Trophoblast cell (in vitro differentiated cells and primary cell): ENCODE data around the gene TM9SF1.

Experiments
- DNase-seq, 2 donors: peaks; one replicate each; pipeline ENCODE4 v3.0.0-alpha.2; 2016
- H2AFZ ChIP-seq: 2 replicates; pipeline ENCODE4 v1.6.1; 2013; ENCODE audit warnings: low read length, moderate library complexity, mild to moderate bottlenecking; ENCODE audit not compliant: insufficient read depth, poor library complexity
- H2AK5ac ChIP-seq: 2 replicates; pipeline ENCODE4 v1.6.1; 2013; ENCODE audit warnings: mild to moderate bottlenecking, low read length
- H2BK120ac ChIP-seq: 2 replicates; pipeline ENCODE4 v1.6.1; 2013; ENCODE audit warnings: low read length, mild to moderate bottlenecking, moderate library complexity; ENCODE audit not compliant: insufficient read depth, poor library complexity
- H2BK12ac ChIP-seq: 2 replicates; pipeline ENCODE4 v1.6.1; 2013; ENCODE audit warnings: mild to moderate bottlenecking, low read length, moderate library complexity
- H2BK5ac ChIP-seq: 2 replicates; pipeline ENCODE4 v1.6.1; 2013; ENCODE audit warnings: low read length, low read depth, moderate library complexity, mild to moderate bottlenecking; ENCODE audit not compliant: poor library complexity
- H3K14ac ChIP-seq: 2 replicates; pipeline ENCODE4 v1.6.1; 2013; ENCODE audit warnings: mild to moderate bottlenecking, low read length
- H3K18ac ChIP-seq: 2 replicates; pipeline ENCODE4 v1.6.1; 2013; ENCODE audit warnings: mild to moderate bottlenecking, low read length
- H3K23ac ChIP-seq: 2 replicates; pipeline ENCODE4 v1.6.1; 2013; ENCODE audit warnings: low read length
- H3K27ac ChIP-seq: 2 replicates; pipeline ENCODE4 v1.5.1; 2013; ENCODE audit warnings: low read depth, mild to moderate bottlenecking, inconsistent platforms, low read length, moderate library complexity
- H3K27me3 ChIP-seq: 2 replicates; pipeline ENCODE4 v1.6.1; 2013; ENCODE audit warnings: inconsistent platforms, mild to moderate bottlenecking, low read length, moderate library complexity; ENCODE audit not compliant: insufficient read depth
- H3K36me3 ChIP-seq, 2 experiments: 1 replicate in 1 of 2; 2 replicates in 1 of 2; pipeline ENCODE4 v1.6.1; 2013; ENCODE audit warnings: low read length in 2 of 2, mild to moderate bottlenecking in 2 of 2, moderate library complexity in 1 of 2; ENCODE audit not compliant: insufficient read depth in 2 of 2, control insufficient read depth in 1 of 2
- H3K4ac ChIP-seq: 2 replicates; pipeline ENCODE4 v1.6.1; 2013; ENCODE audit warnings: low read depth, mild to moderate bottlenecking, low read length, moderate library complexity
- H3K4me1 ChIP-seq, 2 experiments: 1 replicate in 1 of 2; 2 replicates in 1 of 2; pipeline ENCODE4 v1.6.1; 2013; ENCODE audit warnings: low read length in 2 of 2, mild to moderate bottlenecking in 2 of 2, moderate library complexity in 1 of 2; ENCODE audit not compliant: insufficient read depth in 2 of 2, control insufficient read depth in 1 of 2
- H3K4me2 ChIP-seq: 2 replicates; pipeline ENCODE4 v1.6.1; 2013; ENCODE audit warnings: inconsistent platforms, mild to moderate bottlenecking, low read length, moderate library complexity
- H3K4me3 ChIP-seq: 2 replicates; pipeline ENCODE4 v1.5.1; 2013; ENCODE audit warnings: mild to moderate bottlenecking, low read depth, low read length, inconsistent platforms
- H3K79me1 ChIP-seq: one replicate; pipeline ENCODE4 v1.6.1; 2013; ENCODE audit warnings: low read length
- H3K79me2 ChIP-seq: 2 replicates; pipeline ENCODE4 v1.6.1; 2013; ENCODE audit warnings: low read length, mild to moderate bottlenecking; ENCODE audit not compliant: control insufficient read depth, insufficient read depth, poor library complexity
- H3K9ac ChIP-seq: 2 replicates; pipeline ENCODE4 v1.6.1; 2013; ENCODE audit warnings: mild to moderate bottlenecking, low read length
- H3K9me3 ChIP-seq: 2 replicates; pipeline ENCODE4 v1.6.1; 2013; ENCODE audit warnings: low read depth, mild to moderate bottlenecking, control low read depth, inconsistent platforms, low read length; ENCODE audit not compliant: insufficient read depth
- H4K12ac ChIP-seq: 2 replicates; pipeline ENCODE4 v1.6.1; 2013; ENCODE audit warnings: low read depth, mild to moderate bottlenecking, low read length, moderate library complexity
- H4K8ac ChIP-seq: 2 replicates; pipeline ENCODE4 v1.6.1; 2013; ENCODE audit warnings: low read depth, mild to moderate bottlenecking, low read length, moderate library complexity
- H4K91ac ChIP-seq: one replicate; pipeline ENCODE4 v1.6.1; 2013; ENCODE audit warnings: low read depth, mild to moderate bottlenecking, low read length, moderate library complexity
- WGBS: extraction: QIAGEN DNeasy Blood & Tissue Kit; methylation state at CpG from one replicate; pipeline ENCODE4 v1.1.7; 2013; ENCODE audit warnings: missing lambda C conversion rate; ENCODE audit not compliant: insufficient read length, insufficient coverage; ENCODE audit errors: extremely low coverage; 5-methylcytosine and 5-hydroxymethylcytosine counted together

TM9SF1 gene

GRCh38 chr14:24144451-24144850, 50.8 kb downstream of the TM9SF1 start:
- no peak for DNase-seq
- no CpG with 5 or more reads among the region's 1 CpG for WGBS
- peaks cover 10 to 16% of the 10 kb centered on the region in 2 experiments for H3K4me1 ChIP-seq

GRCh38 chr14:24143511-24143910, 51.7 kb downstream of the TM9SF1 start:
- no peak for DNase-seq
- Histone ChIP-seq H2BK120ac (no peak overlapping the region), H4K91ac (no peak overlapping the region), H3K14ac (no peak overlapping the region), H3K27ac (no peak overlapping the region), H3K23ac (no peak overlapping the region), H3K79me1 (peaks cover 21% of the 10 kb centered on the region), H2AK5ac (no peak overlapping the region), H3K79me2 (peaks cover 19% of the 10 kb centered on the region), H3K27me3 (no peaks in the 10 kb centered on the region), H2BK12ac (no peak overlapping the region), H3K4me2 (no peak overlapping the region), H4K12ac (no peak overlapping the region), H3K18ac (no peak overlapping the region), H3K9ac (no peak overlapping the region), H4K8ac (no peak overlapping the region), H2AFZ (no peak overlapping the region), H3K36me3 (peaks cover 14 to 16% of the 10 kb centered on the region in 2 experiments), H3K4ac (no peak overlapping the region), H2BK5ac (no peak overlapping the region), H3K4me1 (peaks cover 9 to 16% of the 10 kb centered on the region in 2 experiments), H3K9me3 (peaks cover 1% of the 10 kb centered on the region), H3K4me3 (no peak overlapping the region)
- no CpG with 5 or more reads among the region's 2 CpGs for WGBS

More at GRCh38 chr14:24144451-24144850, 50.8 kb downstream of the TM9SF1 start:
- Histone ChIP-seq H4K12ac (no peak overlapping the region), H3K4ac (no peak overlapping the region), H2BK5ac (no peak overlapping the region), H2BK12ac (no peak overlapping the region), H3K4me3 (no peak overlapping the region), H3K27ac (no peak overlapping the region), H3K4me2 (no peak overlapping the region), H3K27me3 (no peaks in the 10 kb centered on the region), H3K18ac (no peak overlapping the region), H3K79me1 (peaks cover 21% of the 10 kb centered on the region), H3K23ac (no peak overlapping the region), H3K9ac (no peak overlapping the region), H4K91ac (no peak overlapping the region), H2AK5ac (no peak overlapping the region), H2BK120ac (no peak overlapping the region), H3K9me3 (peaks cover 1% of the 10 kb centered on the region), H2AFZ (no peak overlapping the region), H4K8ac (no peak overlapping the region), H3K14ac (no peak overlapping the region), H3K36me3 (peaks cover 10 to 13% of the 10 kb centered on the region in 2 experiments), H3K79me2 (peaks cover 19% of the 10 kb centered on the region)

GRCh38 chr14:24141097-24141880, 54.0 kb downstream of the TM9SF1 start, which contains the start of gene EMC9:
TSS of gene EMC9 (minus strand) at chr14:24141591. CDS start at chr14:24141304, 287 bp downstream.
- peak within 1 kb of the TSS; percentile 90 for H3K4me2 ChIP-seq
- peaks cover 8 to 15% of the 10 kb centered on the region in 2 experiments for H3K4me1 ChIP-seq
- H3K9ac ChIP-seq = peak within 1 kb of the TSS; percentile 88
- no peak within 1 kb of the TSS for H2BK12ac ChIP-seq
- peak within 1 kb of the TSS; percentile 77 for H2AFZ ChIP-seq
- H3K14ac ChIP-seq = peak within 1 kb of the TSS; percentile 95
- peak within 1 kb of the TSS; percentile 92 for H3K4ac ChIP-seq
- H2BK5ac ChIP-seq = peak within 1 kb of the TSS; percentile 81
- peaks cover 13% of the 10 kb centered on the region for H3K79me1 ChIP-seq
- H2AK5ac ChIP-seq = peak within 1 kb of the TSS; percentile 67
- no CpG with 5 or more reads among the region's 65 CpGs for WGBS
- H4K8ac ChIP-seq = peak within 1 kb of the TSS; percentile 93
- H3K79me2 ChIP-seq = peaks cover 8% of the 10 kb centered on the region
- H4K12ac ChIP-seq = peak within 1 kb of the TSS; percentile 48
- peaks cover 23% of the 10 kb centered on the region in 2 experiments for H3K36me3 ChIP-seq
- peaks cover 1% of the 10 kb centered on the region for H3K9me3 ChIP-seq
- peak within 1 kb of the TSS; percentile 94 for H3K4me3 ChIP-seq
- no peak within 1 kb of the TSS for H3K23ac ChIP-seq
- H4K91ac ChIP-seq = peak within 1 kb of the TSS; percentile 83
- H3K27ac ChIP-seq = peak within 1 kb of the TSS; percentile 84
- no peaks in the 10 kb centered on the region for H3K27me3 ChIP-seq
- peak; percentile 100 for DNase-seq
- peak within 1 kb of the TSS; percentile 95 for H3K18ac ChIP-seq
- H2BK120ac ChIP-seq = peak within 1 kb of the TSS; percentile 65

GRCh38 chr14:24139272-24139934, 55.8 kb downstream of the TM9SF1 start:
- no peak for DNase-seq
- no peak overlapping the region for H2BK120ac ChIP-seq
- H4K12ac ChIP-seq = no peak overlapping the region
- H3K79me2 ChIP-seq = peaks cover 8% of the 10 kb centered on the region
- H3K36me3 ChIP-seq = peaks cover 23% of the 10 kb centered on the region in 2 experiments
- peaks cover 1% of the 10 kb centered on the region for H3K9me3 ChIP-seq
- peaks cover 13% of the 10 kb centered on the region for H3K79me1 ChIP-seq
- no peak overlapping the region for H3K9ac ChIP-seq
- H2AK5ac ChIP-seq = no peak overlapping the region
- H3K23ac ChIP-seq = no peak overlapping the region
- H2BK12ac ChIP-seq = no peak overlapping the region
- no peak overlapping the region for H3K4ac ChIP-seq
- no peak overlapping the region for H4K91ac ChIP-seq
- H3K27me3 ChIP-seq = no peaks in the 10 kb centered on the region
- H2AFZ ChIP-seq = no peak overlapping the region
- no CpG with 5 or more reads among the region's 9 CpGs for WGBS
- no peak overlapping the region for H4K8ac ChIP-seq
- no peak overlapping the region for H3K4me3 ChIP-seq
- H2BK5ac ChIP-seq = no peak overlapping the region
- no peak overlapping the region for H3K4me2 ChIP-seq
- peaks cover 6 to 10% of the 10 kb centered on the region in 2 experiments for H3K4me1 ChIP-seq
- no peak overlapping the region for H3K18ac ChIP-seq
- H3K27ac ChIP-seq = no peak overlapping the region
- no peak overlapping the region for H3K14ac ChIP-seq
